GM10266 (cell line): Measurements from ENCODE around the gene PLIN4.

ENCODE experiments used
- DNase-seq: peaks from one replicate; pipeline ENCODE4 v3.0.0; 2012; ENCODE audit errors: extremely low spot score
- TF ChIP-seq, protein P1 (sequence below): IDR thresholded peaks from 2 replicates; pipeline ENCODE4 v1.5.1; 2012; ENCODE audit warnings: mild to moderate bottlenecking, low read depth; ENCODE audit not compliant: control insufficient read depth, insufficient read depth; ENCODE audit errors: missing control alignments

Gene PLIN4

GRCh38 chr19:4504297-4504701 lies 14.0 kb downstream of the PLIN4 start:
- no peak for DNase-seq
- TF ChIP-seq, protein P1, sequence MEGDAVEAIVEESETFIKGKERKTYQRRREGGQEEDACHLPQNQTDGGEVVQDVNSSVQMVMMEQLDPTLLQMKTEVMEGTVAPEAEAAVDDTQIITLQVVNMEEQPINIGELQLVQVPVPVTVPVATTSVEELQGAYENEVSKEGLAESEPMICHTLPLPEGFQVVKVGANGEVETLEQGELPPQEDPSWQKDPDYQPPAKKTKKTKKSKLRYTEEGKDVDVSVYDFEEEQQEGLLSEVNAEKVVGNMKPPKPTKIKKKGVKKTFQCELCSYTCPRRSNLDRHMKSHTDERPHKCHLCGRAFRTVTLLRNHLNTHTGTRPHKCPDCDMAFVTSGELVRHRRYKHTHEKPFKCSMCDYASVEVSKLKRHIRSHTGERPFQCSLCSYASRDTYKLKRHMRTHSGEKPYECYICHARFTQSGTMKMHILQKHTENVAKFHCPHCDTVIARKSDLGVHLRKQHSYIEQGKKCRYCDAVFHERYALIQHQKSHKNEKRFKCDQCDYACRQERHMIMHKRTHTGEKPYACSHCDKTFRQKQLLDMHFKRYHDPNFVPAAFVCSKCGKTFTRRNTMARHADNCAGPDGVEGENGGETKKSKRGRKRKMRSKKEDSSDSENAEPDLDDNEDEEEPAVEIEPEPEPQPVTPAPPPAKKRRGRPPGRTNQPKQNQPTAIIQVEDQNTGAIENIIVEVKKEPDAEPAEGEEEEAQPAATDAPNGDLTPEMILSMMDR: no peak

DNA sequence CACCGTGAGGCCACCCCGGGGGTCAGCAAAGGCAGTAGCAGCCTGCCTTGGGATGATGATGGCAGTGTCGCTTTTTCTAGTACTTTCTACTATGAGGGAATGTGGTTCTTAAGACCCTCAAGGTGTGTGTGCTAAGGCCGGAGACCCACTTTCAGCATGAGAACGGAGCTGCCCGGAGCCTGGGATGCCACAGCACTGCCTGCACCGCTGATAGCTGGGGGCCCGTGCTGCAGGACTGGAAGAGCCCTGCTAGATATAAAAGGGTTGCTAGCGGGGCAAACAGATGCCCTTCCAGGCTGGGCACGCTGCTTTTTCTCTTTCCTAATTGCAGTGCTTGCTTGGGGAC lies 14.5 kb downstream of the PLIN4 start:
- DNase-seq: no peak
- TF ChIP-seq, protein P1: no peak

- DNase-seq: no peak
- TF ChIP-seq, protein P1: no peak
These were observed 15.0 kb downstream of the PLIN4 start for GRCh38 chr19:4503132-4503824.

- TF ChIP-seq, protein P1: no peak
These were observed 15.8 kb downstream of the PLIN4 start for GRCh38 chr19:4502282-4503131.

GRCh38 chr19:4501691-4502090 lies 16.6 kb downstream of the PLIN4 start:
- no peak for DNase-seq
- TF ChIP-seq, protein P1: no peak

More at GRCh38 chr19:4502282-4503131, 15.8 kb downstream of the PLIN4 start:
- no peak for DNase-seq

DNA sequence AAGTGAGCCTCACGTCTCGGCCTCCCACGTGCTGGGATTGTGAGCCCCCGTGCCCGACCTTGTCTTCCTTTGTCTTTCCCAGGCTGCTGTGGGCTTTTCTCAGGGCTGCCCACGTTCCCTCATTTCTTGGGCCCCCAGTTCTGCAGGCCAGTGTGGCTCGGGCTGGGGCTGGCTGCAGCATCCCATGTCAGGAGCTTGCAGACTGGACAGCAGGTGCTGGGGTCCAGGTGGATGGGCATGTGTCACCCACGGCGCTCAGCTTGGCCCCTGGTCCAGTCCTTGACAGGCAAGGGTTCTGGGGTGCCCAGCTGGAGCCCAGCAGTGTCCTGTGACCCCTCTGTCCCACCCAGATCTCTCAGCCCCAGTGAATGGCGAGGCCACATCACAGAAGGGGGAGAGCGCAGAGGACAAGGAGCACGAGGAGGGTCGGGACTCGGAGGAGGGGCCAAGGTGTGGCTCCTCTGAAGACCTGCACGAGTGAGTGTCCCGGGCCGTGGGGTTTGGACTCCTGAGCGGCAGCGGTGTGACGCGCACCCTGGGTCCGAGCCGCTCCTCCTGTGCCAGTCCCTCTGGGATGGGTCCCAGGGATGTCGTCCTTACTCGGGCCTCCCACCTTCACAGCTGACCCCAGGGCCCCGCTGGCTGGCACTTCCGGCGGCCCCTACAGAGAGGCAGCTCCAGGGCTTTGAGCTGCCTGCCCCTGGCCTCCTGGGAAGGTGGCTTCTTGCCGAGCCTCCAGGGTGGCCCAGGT lies 17.3 kb downstream of the PLIN4 start:
- no peak for DNase-seq
- TF ChIP-seq, protein P1: no peak

- TF ChIP-seq, protein P1: no peak
- no peak for DNase-seq
These were observed 18.4 kb downstream of the PLIN4 start for GRCh38 chr19:4499855-4500254.
